ENCODE data around the gene FLNC.

Gene FLNC

GRCh38 chr7:128799451-128799850 is 30.8 kb upstream of the FLNC start:
- H3K36me3 ChIP-seq: no peaks in the 10 kb centered on the region
- no peak overlapping the region for H3K27ac ChIP-seq
- no peak overlapping the region for H3K4me3 ChIP-seq (ENCODE audit: low read depth, low read length)
- H3K27me3 ChIP-seq (ENCODE audit: insufficient read depth, low read depth, severe bottlenecking): no peaks in the 10 kb centered on the region
- no peaks in the 10 kb centered on the region for H3K9me3 ChIP-seq (ENCODE audit: severe bottlenecking)
- no peak for TF ChIP-seq CTCF (IDR thresholded peaks at IDR 0.05; ENCODE audit: low read depth, low read length)
- no peak for DNase-seq

GRCh38 chr7:128800567-128800966 is 29.6 kb upstream of the FLNC start:
- DNase-seq: no peak
- TF ChIP-seq CTCF (IDR thresholded peaks at IDR 0.05; ENCODE audit: low read depth, low read length): no peak
- Histone ChIP-seq H3K9me3 (ENCODE audit: severe bottlenecking) (no peaks in the 10 kb centered on the region), H3K36me3 (no peaks in the 10 kb centered on the region; the same call in 1 of the 2 replicates), H3K27ac (no peak overlapping the region), H3K27me3 (ENCODE audit: insufficient read depth, low read depth, severe bottlenecking) (no peaks in the 10 kb centered on the region), H3K4me3 (ENCODE audit: low read depth, low read length) (no peak overlapping the region)

GRCh38 chr7:128801003-128801402 is 29.2 kb upstream of the FLNC start:
- Histone ChIP-seq H3K36me3 (no peaks in the 10 kb centered on the region; the same call in 1 of the 2 replicates), H3K9me3 (ENCODE audit: severe bottlenecking) (no peaks in the 10 kb centered on the region), H3K27ac (no peak overlapping the region), H3K4me3 (ENCODE audit: low read depth, low read length) (no peak overlapping the region), H3K27me3 (ENCODE audit: insufficient read depth, low read depth, severe bottlenecking) (no peaks in the 10 kb centered on the region)
- DNase-seq: no peak
- no peak for TF ChIP-seq CTCF (IDR thresholded peaks at IDR 0.05; ENCODE audit: low read depth, low read length)

- TF ChIP-seq CTCF (IDR thresholded peaks at IDR 0.05; ENCODE audit: low read depth, low read length): no peak
- no peaks in the 10 kb centered on the region for H3K27me3 ChIP-seq (ENCODE audit: insufficient read depth, low read depth, severe bottlenecking)
- no peak overlapping the region for H3K27ac ChIP-seq
- DNase-seq: no peak
- H3K4me3 ChIP-seq (ENCODE audit: low read depth, low read length): no peak overlapping the region
- no peaks in the 10 kb centered on the region for H3K9me3 ChIP-seq (ENCODE audit: severe bottlenecking)
- H3K36me3 ChIP-seq: no peaks in the 10 kb centered on the region; the same call in 1 of the 2 replicates
These were observed 28.4 kb upstream of the FLNC start for GRCh38 chr7:128801667-128802418.

- DNase-seq: no peak
- Histone ChIP-seq H3K4me3 (ENCODE audit: low read depth, low read length) (no peak overlapping the region), H3K36me3 (no peaks in the 10 kb centered on the region; the same call in 1 of the 2 replicates), H3K27ac (no peak overlapping the region), H3K9me3 (ENCODE audit: severe bottlenecking) (no peaks in the 10 kb centered on the region), H3K27me3 (ENCODE audit: insufficient read depth, low read depth, severe bottlenecking) (no peaks in the 10 kb centered on the region)
- no peak for TF ChIP-seq CTCF (IDR thresholded peaks at IDR 0.05; ENCODE audit: low read depth, low read length)
These were observed 25.7 kb upstream of the FLNC start for GRCh38 chr7:128804484-128804883.

GRCh38 chr7:128805225-128805624 is 25.0 kb upstream of the FLNC start:
- Histone ChIP-seq H3K9me3 (ENCODE audit: severe bottlenecking) (no peaks in the 10 kb centered on the region), H3K27me3 (ENCODE audit: insufficient read depth, low read depth, severe bottlenecking) (no peaks in the 10 kb centered on the region), H3K36me3 (no peaks in the 10 kb centered on the region; the same call in 1 of the 2 replicates), H3K4me3 (ENCODE audit: low read depth, low read length) (no peak overlapping the region), H3K27ac (no peak overlapping the region)
- no peak for TF ChIP-seq CTCF (IDR thresholded peaks at IDR 0.05; ENCODE audit: low read depth, low read length)
- no peak for DNase-seq
